ENCODE results near the gene NOS3.

Gene NOS3

DNA sequence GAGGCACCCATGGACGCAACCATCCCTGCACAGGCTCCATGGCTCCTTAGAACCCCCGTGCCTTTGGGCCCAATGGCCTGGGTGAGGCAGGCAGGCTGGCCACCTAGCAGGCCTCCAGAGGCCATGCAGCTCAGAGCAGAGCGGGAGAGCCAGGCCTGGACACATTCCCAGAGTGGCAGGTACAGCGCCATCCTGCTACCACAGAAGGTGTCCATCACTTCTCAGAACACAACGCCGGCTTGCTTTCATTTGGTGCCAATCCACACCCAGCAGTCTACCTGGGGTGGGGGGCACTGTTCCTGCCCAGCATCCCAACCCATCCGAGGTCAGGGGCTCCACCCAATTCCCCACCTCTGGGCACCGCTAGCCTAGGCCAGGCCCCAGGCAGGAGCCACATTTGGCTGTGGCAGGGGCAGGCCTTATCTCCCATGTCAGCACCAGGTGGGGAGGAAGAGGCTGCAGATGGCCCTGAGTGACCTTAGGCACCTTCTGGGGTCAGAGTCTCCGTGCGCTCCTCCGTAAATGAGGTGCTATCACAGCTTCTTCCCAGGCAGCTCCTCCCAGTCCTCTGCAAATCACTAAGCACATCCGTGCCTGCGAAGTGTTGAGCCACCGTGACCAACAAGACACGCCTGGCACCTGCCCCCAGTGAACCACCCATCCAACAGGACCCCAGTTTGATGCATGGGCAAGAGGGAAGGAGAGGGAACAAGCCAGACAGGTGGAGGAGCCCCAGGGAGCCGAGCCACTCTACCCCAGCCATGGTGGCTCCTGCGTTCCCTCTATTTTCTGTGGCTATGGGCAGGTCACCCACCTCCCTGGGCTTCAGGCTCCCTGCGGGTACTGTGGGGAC, 26.9 kb upstream of the NOS3 start:
- no peak for DNase-seq (ENCODE audit: extremely low read depth in 1 of 2, low read depth in 1 of 2)

DNA sequence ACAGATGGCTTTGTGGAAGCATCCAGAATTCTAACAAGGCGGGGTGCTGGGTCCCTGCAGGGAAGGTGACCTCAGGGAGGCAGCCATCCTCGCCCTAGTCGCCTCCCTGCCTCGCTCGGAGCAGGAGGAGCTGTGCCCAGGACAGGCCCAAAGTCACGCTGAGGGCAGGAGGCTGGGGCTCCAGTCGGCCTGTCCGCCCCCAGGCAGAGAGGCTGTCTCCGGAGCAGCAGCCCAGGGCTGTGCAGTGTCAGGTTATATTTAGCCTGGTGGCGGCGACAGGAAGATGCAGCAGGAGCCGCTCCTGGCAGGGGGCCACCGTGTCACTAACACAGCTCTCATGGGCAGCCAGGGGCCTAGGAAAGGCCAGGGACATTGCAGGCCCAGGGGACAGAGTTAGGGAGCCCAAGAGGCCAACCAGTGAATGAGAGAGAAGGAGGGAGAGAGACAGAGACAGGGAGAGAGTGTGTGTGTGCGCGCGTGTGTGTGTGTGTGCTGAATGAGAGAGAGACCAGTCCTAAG, 26.2 kb upstream of the NOS3 start:
- DNase-seq (ENCODE audit: extremely low read depth in 1 of 2, low read depth in 1 of 2) = no peak

DNA sequence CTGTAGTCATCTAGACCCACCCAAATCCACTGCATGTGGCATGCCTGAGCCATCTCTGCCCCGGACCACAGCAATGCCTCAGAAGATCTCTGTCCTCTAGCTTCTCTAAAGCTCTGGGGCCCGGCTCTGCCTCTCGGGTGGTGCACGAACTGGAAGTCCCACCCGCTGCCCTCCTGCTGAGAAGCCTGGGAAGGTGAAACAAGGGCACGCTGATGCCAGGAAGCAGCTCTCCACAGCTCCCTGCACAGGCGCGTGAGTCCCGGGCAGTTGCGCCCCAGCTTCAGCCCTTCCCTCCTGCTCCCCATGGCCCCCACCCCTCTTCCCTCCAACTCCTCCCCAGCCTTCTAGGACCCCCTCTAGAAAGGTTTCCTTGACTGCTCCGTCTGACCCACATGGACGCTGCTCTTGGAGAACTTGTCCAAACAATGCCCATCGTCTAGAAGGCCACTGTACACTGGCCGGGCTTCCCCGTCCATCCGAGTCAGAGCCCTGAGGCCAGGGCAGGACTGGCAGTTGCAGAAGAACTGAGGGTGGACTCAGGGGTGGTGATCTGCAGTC, 25.5 kb upstream of the NOS3 start:
- DNase-seq (ENCODE audit: extremely low read depth in 1 of 2, low read depth in 1 of 2) = no peak

DNA sequence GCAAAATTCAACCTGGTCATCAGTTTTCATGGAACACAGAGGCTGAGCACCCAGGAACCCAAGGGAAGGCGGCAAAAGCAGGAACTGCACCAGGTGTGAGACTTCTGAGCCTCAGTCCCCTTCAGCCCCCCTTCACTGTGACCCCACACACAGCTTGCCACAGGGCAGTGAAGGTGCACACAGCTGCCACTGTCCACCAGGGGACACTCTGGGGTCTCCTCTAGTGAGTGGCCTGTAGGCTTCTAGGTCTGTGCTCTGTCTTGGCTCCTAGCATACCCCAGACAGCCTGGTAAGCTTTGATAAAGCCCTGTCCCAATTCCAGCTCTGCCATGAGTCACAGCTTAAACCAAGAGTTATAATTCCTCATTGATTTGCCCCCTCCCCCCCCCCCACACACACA, 24.8 kb upstream of the NOS3 start:
- no peak for DNase-seq (ENCODE audit: extremely low read depth in 1 of 2, low read depth in 1 of 2)

DNA sequence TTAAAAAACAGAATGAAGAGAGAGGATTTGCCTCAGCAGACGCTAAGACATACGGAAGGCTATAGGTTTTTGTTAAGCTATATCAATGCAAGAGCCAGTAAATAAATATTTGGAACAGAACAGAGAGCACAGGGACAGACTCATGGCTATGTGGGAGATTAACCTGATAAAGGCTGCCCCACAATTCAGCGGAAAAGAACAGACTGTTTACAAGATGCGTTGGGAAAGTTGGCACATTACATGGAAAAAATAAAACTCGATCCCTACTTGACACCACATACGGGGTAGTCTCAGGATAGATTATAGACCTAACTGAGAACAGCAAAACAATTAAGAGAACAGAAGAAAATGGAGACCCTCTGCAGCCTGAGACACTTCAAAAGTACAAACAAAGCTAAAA, 23.5 kb upstream of the NOS3 start:
- no peak for DNase-seq (ENCODE audit: extremely low read depth in 1 of 2, low read depth in 1 of 2)

DNA sequence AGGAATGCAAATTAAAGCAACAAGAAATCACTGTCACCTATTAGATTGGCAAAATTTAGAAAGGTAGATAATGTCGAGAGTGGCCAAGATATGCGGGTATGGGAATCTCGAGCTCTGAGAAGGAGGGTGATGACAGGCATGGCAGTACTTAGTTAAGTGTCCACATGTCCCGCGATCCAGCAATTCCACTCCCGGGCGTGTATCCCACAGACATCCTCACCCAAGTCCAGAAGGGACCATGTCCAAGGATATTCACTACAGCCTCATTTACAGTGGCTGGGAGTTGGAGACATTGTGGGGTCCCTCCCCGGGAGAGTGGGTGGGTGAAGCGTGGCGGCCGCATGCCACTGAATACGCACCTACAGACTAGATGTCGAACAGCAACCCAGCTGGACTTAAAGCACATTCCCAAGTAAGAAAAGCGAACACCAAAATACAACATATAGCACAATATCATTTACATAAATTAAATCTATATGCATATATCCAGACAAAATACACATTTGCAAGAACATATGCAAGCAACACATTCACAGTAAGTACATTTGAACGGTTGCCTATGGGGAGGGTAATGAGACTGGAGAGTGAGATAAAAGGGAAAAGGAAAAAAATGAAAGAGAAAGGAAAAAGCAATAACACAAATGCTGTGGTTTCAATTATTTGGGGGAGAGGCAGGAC, 22.6 kb upstream of the NOS3 start:
- DNase-seq (ENCODE audit: extremely low read depth in 1 of 2, low read depth in 1 of 2) = no peak

DNA sequence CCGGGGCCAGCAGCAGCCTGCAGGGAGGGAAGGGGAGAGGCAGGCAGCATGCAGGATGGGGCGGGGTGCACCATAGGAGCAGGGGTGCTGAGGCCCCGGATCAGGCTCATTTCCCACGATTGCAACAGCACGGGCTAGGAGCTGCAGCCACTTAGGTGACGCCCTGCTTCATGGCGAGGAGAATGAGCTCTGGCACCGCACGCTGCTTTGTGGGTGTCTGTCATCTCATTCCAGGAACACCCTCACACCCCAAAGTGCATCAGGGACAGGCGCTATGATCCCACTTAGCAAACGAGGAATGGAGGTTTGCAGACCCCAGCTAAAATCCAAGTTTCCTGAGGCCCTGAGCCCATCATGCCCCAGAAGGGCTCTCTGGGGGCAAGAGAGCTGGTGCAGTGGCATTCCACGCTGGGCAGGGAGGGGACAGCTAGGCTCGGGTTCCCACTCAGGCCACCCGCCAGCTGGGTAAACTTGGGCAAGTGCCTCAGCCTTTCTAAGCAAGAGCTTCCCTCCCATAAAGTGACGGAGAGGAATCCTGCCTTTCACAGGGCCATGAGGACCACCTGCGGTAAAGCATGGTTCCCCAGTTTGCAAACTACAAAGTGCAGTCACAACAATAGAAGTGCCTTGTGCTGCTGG, 22.0 kb upstream of the NOS3 start:
- DNase-seq (ENCODE audit: extremely low read depth in 1 of 2, low read depth in 1 of 2) = no peak

DNA sequence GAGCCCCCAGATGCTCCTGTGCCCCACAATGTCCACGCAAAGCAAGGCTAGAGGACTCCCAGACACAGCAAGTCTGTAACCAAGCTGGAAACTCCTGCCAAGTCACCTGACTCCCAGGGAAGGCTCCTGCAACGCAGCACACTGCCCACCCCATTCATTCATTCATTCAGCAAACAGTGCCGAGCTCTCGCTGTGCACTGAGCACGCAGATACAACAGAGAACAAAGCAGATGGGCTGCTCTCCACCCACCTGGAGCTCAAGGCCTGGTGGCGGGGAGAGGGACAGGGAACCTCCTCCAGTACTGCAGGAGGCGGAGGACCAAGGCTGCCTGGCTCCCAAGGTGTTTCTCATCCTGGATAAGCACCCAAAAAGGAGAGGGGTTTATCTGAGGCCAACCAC, 21.3 kb upstream of the NOS3 start:
- no peak for DNase-seq (ENCODE audit: extremely low read depth in 1 of 2, low read depth in 1 of 2)

DNA sequence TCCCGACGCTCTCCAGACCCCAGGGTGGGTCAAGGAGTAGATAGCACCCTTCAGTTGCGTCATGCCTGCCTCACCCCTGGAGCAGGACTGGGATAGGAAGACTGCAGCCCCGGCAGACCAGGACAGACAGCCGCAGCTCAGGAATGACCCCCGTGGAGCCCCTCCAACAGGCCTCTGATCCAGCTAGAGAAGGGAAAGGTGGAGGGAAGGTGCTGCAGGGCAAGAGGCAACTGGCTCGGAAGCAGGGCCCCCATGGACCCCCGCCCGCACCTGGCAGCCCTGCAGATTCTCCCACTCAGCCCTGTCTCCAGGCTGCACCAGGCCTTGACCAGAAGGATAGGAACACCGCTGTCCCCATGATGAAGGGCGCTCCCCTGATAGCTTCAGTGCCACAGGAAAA, 20.4 kb upstream of the NOS3 start:
- no peak for DNase-seq (ENCODE audit: extremely low read depth in 1 of 2, low read depth in 1 of 2)

DNA sequence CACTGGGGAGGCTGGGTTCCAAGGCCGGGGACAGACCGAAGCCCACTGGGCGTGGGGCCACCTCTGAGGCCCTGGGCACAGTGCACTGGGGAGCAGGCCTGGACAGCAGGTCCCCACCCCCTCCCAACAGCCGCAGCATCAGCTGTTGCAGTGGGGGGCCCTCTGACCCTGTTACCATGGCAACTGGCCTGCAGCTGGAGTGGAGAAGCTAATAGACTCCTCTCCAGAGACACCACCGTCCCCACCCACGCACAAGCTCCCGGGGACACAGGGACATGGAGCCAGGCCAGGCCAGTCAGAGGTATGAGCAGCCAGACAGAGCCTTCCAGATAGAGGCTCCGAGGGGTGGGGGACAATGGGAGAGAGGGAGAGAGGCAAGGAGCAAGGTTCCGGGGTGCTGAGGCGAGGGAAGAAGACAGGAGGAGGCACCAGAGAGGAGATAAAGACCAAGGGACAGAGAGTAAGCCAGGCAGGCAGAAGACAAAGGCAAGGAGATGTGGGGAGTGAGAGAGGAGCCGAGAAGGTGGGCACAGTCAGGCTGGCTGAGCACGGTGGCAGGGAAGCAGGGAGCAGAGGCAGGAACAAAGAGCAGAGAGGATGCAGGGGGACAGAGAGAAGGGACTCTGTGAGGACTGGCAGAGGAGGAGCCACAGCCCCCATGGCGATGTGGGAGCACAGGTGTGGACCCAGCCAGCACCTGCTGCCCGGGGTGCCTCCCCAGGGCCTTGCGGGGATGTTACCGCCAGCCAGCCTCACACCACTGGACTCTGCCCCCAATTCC, 19.4 kb upstream of the NOS3 start:
- no peak for DNase-seq (ENCODE audit: extremely low read depth in 1 of 2, low read depth in 1 of 2)

DNA sequence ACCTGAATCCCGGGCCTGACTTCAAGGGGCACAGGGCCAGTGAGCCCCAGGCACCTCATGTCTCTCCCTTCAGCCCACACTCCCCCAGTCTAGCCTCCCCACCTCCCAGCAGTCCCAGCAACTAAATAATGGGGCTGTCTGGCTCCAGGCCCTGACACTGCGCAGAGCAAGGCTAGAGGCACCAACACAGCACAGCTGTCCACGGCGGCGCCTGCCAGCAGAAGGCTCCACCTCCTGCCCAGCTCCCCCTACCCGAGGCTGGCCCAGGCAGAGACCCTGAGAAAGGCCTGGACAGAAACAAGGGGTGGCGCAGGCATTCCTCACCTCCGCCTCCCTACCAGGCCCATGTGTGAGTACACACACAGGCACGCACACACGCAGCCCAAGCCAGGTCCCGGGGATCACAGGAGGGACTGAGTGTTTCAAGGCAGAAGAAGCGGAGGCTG, 18.8 kb upstream of the NOS3 start:
- no peak for DNase-seq (ENCODE audit: extremely low read depth in 1 of 2, low read depth in 1 of 2)

DNA sequence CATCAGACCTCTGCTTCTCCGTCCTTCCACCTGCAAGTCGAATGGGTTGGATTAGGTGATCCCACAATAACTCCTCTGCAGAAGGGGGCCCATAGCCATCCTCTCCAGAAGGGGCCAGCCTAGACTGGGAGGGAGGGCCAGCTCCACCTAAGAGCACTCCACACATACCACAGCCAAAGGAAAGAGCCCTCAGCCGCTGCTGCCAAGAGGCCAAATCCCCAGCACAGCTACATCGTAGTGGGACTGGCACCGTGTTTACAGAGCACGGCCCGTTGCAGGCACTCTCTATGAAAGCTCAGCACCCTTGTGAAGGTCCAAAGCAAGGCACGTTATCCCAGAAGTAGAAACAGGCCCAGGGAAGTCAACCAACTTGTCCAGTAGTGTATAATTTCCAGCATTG, 18.1 kb upstream of the NOS3 start:
- no peak for DNase-seq (ENCODE audit: extremely low read depth in 1 of 2, low read depth in 1 of 2)

DNA sequence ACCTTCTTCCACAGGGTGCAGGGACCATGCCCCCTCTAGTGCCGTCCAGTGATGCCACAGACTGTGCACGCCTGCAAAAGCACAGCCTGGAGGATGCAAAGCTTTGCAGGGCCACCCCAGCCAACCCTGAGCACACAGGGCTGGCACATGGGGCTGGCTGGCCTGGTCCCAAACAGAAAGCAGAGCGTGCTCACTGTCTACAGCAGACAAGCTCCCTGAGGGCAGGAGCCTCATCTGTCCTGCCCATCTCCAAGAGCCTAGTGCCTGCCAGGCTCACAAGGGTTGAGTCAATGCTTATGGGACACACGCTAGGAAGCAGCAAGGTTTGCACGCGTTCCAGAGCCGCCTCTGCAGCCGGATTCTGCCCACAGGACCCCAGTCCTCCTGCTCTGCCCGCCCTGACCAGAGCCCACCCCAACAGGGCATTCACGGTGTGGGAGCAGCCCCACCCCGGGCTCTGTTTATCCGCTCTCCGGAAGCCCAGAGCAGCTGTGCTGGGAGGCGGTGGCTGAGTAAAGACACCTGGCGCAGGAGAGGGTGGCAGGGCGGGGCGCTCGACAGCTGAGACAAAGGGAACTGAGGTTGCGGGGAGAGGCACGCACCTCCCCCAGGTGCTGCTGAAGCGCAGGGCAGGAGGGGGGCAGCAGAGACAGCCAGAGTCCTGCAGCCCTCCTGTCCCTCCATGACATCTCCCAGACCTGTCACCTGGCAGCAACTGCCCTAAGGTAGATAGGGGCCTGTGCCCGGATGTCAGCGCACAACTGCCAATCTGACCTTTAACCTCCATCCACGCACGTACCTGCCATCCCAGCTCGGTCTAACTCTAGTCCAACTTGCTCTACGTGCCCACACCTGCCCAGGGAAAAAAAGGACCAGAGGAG, 17.0 kb upstream of the NOS3 start:
- DNase-seq (ENCODE audit: extremely low read depth in 1 of 2, low read depth in 1 of 2) = no peak

DNA sequence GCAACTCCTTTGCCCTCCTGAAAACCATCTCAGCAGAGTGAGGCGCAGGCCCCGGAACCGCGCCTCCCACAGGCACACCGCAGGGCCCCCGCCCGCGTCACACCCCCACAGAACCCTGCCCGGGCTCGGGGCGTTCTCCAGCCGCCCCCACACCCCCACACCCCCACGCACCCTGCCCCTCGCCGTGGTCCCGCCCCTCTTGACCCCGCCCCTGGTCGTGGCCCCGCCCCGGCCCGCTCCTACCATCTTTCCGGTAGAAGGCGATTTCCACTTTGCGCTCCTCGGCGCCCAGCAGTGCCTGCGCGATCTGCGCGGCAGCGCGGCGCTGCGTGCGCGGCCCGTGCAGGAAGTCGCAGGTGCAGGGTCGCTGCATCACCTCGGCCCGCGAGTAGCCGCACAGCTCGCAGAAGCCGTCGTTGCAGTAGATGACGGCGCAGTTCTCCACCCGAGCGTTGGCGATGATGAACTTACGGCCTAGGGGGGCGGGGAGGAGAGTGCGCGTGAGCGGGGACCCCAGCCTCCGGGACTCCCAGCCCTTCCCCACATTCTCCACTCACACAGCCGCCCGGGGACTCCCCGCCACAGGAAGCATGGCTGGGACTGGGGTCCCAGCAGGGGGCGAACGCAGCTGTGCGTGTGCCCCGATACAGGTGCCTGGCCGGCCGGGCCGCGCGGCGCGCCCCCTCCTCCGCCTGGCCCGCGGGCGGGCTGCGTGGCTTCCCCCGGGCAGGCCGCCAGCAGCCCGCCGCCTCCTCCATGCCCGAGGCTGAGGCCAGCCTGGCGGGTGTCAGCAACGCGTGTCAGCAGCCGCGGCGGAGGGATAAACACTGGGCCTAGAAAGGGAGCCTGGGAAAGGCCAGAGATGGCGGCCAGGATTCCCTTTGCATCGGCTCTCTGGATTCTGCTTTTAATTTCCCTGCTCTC, 16.1 kb upstream of the NOS3 start:
- DNase-seq (ENCODE audit: extremely low read depth in 1 of 2, low read depth in 1 of 2) = peak; percentile 45 to 59

DNA sequence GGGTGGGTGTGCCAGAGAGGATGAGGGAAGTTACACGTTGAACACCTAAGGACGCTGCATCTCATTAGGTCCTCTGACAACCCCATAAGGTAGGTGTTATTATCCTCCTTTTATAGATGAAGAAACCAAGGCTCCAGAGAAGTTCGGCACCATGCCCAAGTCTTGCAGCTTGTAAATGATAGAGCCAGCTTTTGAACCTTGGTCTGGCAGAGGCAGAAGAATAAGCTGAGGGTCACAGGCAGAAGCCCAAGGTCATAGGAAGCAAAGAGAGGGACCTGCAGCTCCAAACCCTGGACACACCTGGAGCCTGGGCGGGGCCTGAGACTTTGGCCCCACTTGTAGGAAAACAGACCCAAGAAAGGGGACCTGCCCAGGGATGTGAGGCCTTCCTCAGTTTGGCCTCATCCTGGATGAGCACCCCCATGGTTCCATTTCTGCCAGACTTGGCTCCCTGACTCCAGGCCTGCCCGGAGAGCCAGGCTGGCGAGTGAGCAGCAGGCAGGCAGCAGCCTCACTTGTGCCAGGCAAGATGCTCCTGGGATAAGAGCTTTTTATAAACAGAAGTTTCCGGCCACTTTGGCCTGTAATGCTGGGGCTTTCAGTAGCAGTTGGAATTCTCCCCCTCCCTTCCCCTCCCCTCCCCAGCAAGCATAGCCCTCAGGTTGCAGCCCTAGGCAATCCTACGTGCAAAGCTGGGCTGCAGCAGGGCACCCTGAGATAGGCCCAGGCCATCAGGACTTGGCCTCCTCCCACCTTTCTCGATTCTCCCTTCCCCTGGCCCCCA, 15.1 kb upstream of the NOS3 start:
- no peak for DNase-seq (ENCODE audit: extremely low read depth in 1 of 2, low read depth in 1 of 2)

DNA sequence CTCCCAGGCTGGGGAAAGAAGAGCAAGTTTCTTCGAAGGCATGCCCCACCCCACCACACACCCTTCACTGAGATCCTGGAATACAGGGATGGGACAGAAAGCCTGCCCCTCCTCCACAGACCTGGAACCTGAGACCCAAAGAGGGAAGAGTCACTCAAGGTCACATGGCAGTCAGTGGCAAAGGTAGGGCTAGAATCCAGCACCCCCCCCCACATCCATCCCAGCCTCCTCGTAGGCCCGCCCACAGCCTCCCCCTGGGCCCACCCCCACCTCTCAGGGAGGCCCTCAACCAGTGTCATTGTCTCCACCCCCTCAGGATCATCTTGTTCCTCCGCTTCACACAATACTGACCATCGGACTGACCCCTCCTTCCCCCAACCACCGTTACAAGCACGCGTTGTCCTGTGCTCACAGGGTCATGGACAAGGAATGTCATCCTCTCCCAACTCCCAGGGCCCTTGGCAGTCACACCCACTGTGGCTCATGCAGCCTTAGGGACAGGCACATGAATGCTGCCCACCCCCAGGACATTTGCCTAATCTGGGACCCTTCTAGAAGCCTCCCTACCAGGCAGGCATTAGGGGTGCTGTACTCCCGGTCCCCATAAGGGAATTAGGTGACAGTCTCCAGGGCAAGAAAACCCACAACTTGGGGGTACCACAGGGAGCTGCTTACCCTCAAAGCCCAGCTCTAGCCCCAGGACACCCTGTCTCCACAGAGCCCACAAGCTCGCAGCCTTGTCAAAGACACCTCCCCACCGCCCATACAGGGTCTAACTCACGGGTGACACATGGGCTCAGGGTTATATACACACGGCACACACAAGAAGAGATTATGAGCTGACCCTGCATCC, 14.1 kb upstream of the NOS3 start:
- no peak for DNase-seq (ENCODE audit: extremely low read depth in 1 of 2, low read depth in 1 of 2)

Measured in stimulated activated CD8-positive, alpha-beta memory T cell treated with anti-CD3 and anti-CD28 coated beads, Interleukin-7, amount 100 ng/mL, for 48 hours (primary cell).